CD4-positive, CD25-positive, alpha-beta regulatory T cell (primary cell): ENCODE data around the gene GFRA4. TPM values are rescaled to one million over a fixed set of nuclear protein-coding genes. Genes with fewer than 3 reads are reported as not detected.
A peak's percentile ranks its signal among the peaks of the same experiment; 100 is the strongest.

ENCODE experiments used
- ATAC-seq, 2 donors: fragments of 150-1000 bp; cut with Tn5 transposase; one replicate each; pipeline ENCODE4 v1.10.0; 2021; ENCODE audit warnings: low read depth in 2 of 2, moderate number of reproducible peaks in 2 of 2, moderate library complexity in 1 of 2
- DNase-seq, 3 donors: peaks; one replicate each; pipeline versions ENCODE4 v3.0.0 to v3.0.0-alpha.2; 2012 to 2022; ENCODE audit warnings: mixed read lengths in 1 of 3
- H3K27ac ChIP-seq: one replicate; pipeline ENCODE4 v1.7.0; 2013; ENCODE audit warnings: mild to moderate bottlenecking, low read length; ENCODE audit not compliant: insufficient read depth, poor library complexity, severe bottlenecking
- H3K27me3 ChIP-seq: one replicate; pipeline ENCODE4 v1.7.0; 2013; ENCODE audit warnings: low read length; ENCODE audit not compliant: control insufficient read depth, insufficient read depth
- H3K36me3 ChIP-seq: one replicate; pipeline ENCODE4 v1.7.0; 2013; ENCODE audit warnings: mild to moderate bottlenecking, low read length, moderate library complexity; ENCODE audit not compliant: control insufficient read depth, insufficient read depth
- H3K4me1 ChIP-seq: 2 replicates; pipeline ENCODE4 v1.7.0; 2013; ENCODE audit warnings: mild to moderate bottlenecking, low read length; ENCODE audit not compliant: insufficient read depth, control insufficient read depth, poor library complexity, severe bottlenecking
- H3K4me3 ChIP-seq: one replicate; pipeline ENCODE4 v1.7.0; 2013; ENCODE audit warnings: low read depth, mild to moderate bottlenecking, low read length, moderate library complexity
- H3K9me3 ChIP-seq, 2 experiments: 1 replicate in 1 of 2; 2 replicates in 1 of 2; pipeline ENCODE4 v1.7.0; 2013; ENCODE audit warnings: low read length in 2 of 2, mild to moderate bottlenecking in 1 of 2, moderate library complexity in 1 of 2; ENCODE audit not compliant: control insufficient read depth in 2 of 2
- H3K27ac Mint-ChIP-seq, 3 donors: one replicate each; pipeline ENCODE4 v1.8.0; 2020 to 2022; ENCODE audit warnings: mild to moderate bottlenecking in 3 of 3, mixed read lengths in 3 of 3, moderate library complexity in 2 of 3
- H3K27me3 Mint-ChIP-seq: one replicate; pipeline ENCODE4 v1.8.0; 2022; ENCODE audit warnings: mild to moderate bottlenecking, mixed read lengths
- H3K36me3 Mint-ChIP-seq: one replicate; pipeline ENCODE4 v1.8.0; 2020; ENCODE audit warnings: mixed read lengths
- H3K4me1 Mint-ChIP-seq, 4 donors: one replicate each; pipeline ENCODE4 v1.8.0; 2020 to 2022; ENCODE audit warnings: mixed read lengths in 4 of 4, mild to moderate bottlenecking in 1 of 4
- H3K4me3 Mint-ChIP-seq, 4 donors: one replicate each; pipeline ENCODE4 v1.8.0; 2020 to 2022; ENCODE audit warnings: mild to moderate bottlenecking in 4 of 4, mixed read lengths in 4 of 4, moderate library complexity in 3 of 4
- H3K9me3 Mint-ChIP-seq, 7 donors: one replicate each; pipeline ENCODE4 v1.8.0; 2020 to 2022; ENCODE audit warnings: mixed read lengths in 7 of 7, mild to moderate bottlenecking in 3 of 7, moderate library complexity in 2 of 7
- polyA plus RNA-seq, 4 donors: library from polyadenylated mRNA; unstranded; fragments of 300-500 nt; fragmentation: Illumina TruSeq; gene quantifications; one replicate each; pipeline ENCODE4 v1.2.3, GENCODE V29; 2021
- total RNA-seq: library from RNA; stranded (reverse); gene quantifications from one replicate; pipeline ENCODE4 v1.2.3, GENCODE V29; 2022

GFRA4 gene
- total and polyA plus RNA-seq, 5 donors from 2014 or later, result not detected

DNA sequence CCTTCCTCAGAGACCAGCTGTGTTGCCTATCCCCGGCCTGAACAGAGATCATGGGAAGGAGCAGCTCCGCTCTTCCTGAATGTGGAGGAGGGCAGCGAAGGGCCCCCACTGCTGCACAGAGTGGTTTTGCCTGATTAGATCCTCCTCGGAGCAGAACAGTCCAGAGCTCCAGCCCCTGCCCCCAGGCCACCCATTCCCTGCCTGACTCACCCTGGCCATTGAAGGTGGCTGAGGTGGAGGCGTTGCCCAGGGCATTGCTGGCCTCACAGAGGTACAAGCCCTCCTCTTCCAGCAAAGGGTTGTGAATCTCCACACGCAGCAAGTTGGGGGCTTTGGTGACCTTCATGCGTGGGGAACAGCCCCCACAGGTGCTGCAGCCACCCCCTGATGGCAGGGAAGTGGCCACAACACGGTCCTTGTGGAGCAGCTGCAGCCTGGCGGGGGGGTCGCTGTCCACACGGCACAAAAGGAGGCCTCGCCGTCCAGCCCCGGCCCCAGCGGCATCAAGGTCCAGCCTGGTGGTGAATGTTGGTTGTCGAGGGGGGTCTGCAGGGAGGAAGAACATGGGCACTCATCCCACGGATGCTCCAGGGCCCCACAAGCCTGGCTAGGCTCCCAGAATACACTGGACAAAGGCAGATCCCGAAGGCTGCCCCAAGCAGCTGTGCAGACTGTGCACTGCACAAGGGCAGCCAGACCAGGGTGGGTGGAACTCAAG is 34.5 kb upstream of the GFRA4 start:
- Histone ChIP-seq H3K9me3 (peaks cover 0 to 3% of the 10 kb centered on the region in 2 experiments), H3K27me3 (no peaks in the 10 kb centered on the region), H3K4me1 (no peaks in the 10 kb centered on the region), H3K4me3 (no peak overlapping the region), H3K27ac (no peak overlapping the region), H3K36me3 (no peaks in the 10 kb centered on the region)
- H3K36me3 Mint-ChIP-seq, result no peaks in the 10 kb centered on the region
- ATAC-seq (no peak), DNase-seq (no peak)
- no peak overlapping the region for H3K27ac Mint-ChIP-seq
- no peaks in the 10 kb centered on the region for H3K4me1 Mint-ChIP-seq
- no peak overlapping the region for H3K4me3 Mint-ChIP-seq
- H3K9me3 Mint-ChIP-seq, result no peaks in the 10 kb centered on the region
- peaks cover 4% of the 10 kb centered on the region for H3K27me3 Mint-ChIP-seq

DNA sequence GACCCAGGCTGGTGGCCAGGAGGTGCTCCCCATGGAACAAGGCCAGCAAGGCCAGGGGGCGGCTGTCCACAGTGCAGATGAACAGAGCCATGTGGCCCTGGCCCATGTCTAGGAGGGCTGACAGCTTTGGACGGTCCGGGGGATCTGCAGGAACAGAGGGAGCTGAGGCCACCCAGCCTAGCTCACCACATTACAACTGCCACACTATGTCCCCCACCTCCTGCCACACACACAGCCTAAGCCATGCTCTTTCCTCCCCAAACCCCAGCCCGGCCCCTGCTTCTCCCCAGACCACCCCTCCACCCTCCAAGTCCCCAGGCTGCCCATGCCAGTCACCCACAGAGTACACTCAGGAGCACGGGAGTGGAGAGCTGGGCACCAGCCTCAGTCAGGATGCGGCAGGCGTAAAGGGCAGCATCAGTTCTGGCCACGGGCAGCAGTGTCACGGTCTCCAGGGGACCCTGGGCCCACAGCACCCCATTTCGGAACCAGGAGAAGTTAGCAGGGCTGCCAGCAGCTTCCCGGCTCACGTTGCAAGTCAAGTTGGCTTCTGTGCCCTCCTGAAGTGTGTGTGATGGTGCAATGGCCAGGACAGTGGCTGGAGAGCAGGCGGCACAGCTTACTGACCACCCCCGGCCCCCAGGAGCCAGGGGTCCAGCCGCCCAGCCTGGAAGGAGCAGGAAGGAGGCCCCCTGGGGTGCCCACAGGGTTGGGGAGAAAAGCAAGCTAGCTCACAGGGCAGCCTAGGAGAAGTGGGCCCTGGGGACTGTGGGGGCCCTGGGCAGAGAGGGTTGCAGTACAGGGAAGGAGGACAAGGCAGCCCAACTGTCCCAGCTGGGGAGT is 33.8 kb upstream of the GFRA4 start:
- H3K27me3 Mint-ChIP-seq, result peaks cover 4% of the 10 kb centered on the region
- H3K36me3 Mint-ChIP-seq, result no peaks in the 10 kb centered on the region
- no peaks in the 10 kb centered on the region for H3K4me1 ChIP-seq
- H3K27ac Mint-ChIP-seq, result no peak overlapping the region
- no peaks in the 10 kb centered on the region for H3K4me1 Mint-ChIP-seq
- no peak overlapping the region for H3K4me3 ChIP-seq
- H3K9me3 ChIP-seq, result peaks cover 0 to 3% of the 10 kb centered on the region in 2 experiments
- ATAC-seq, result no peak
- DNase-seq, result no peak
- no peaks in the 10 kb centered on the region for H3K36me3 ChIP-seq
- H3K27me3 ChIP-seq, result no peaks in the 10 kb centered on the region
- H3K4me3 Mint-ChIP-seq, result no peak overlapping the region
- no peaks in the 10 kb centered on the region for H3K9me3 Mint-ChIP-seq
- no peak overlapping the region for H3K27ac ChIP-seq

DNA sequence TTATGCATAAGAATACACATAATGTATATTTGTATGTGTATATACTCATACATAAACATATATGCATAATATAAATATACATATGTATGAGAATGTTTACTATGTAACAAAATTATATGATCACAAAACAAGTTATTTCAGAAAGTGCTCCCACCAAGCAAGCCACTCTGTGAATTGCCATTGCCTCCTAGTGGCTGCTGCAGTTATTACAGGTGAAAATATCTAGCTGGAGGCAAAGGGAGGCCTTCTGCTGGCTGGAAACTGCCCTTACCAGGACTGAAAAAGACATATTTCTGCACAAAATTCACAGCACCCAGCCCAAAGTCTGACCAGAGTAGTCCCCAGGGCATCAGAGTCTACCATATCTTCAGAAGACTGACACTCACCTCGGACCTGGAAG is 33.0 kb upstream of the GFRA4 start:
- Histone ChIP-seq H3K4me3 (no peak overlapping the region), H3K9me3 (peaks cover 0 to 3% of the 10 kb centered on the region in 2 experiments), H3K4me1 (no peaks in the 10 kb centered on the region), H3K27ac (no peak overlapping the region), H3K36me3 (no peaks in the 10 kb centered on the region), H3K27me3 (no peaks in the 10 kb centered on the region)
- no peak for ATAC-seq
- peak in 1 of 3 donors; percentile 19 for DNase-seq
- H3K9me3 Mint-ChIP-seq, result no peaks in the 10 kb centered on the region
- no peak overlapping the region for H3K27ac Mint-ChIP-seq
- peaks cover 4% of the 10 kb centered on the region for H3K27me3 Mint-ChIP-seq
- H3K4me3 Mint-ChIP-seq, result no peak overlapping the region
- H3K36me3 Mint-ChIP-seq, result no peaks in the 10 kb centered on the region
- H3K4me1 Mint-ChIP-seq, result no peaks in the 10 kb centered on the region

GRCh38 chr20:3694864-3695263 is 31.7 kb upstream of the GFRA4 start:
- H3K4me1 Mint-ChIP-seq, result no peaks in the 10 kb centered on the region
- no peak for ATAC-seq
- no peaks in the 10 kb centered on the region for H3K36me3 Mint-ChIP-seq
- no peaks in the 10 kb centered on the region for H3K27me3 ChIP-seq
- peaks cover 4% of the 10 kb centered on the region for H3K27me3 Mint-ChIP-seq
- no peak overlapping the region for H3K27ac ChIP-seq
- no peaks in the 10 kb centered on the region for H3K9me3 Mint-ChIP-seq
- no peak for DNase-seq
- H3K4me3 Mint-ChIP-seq, result no peak overlapping the region
- no peaks in the 10 kb centered on the region for H3K4me1 ChIP-seq
- H3K4me3 ChIP-seq, result no peak overlapping the region
- no peak overlapping the region for H3K27ac Mint-ChIP-seq
- peaks cover 0 to 3% of the 10 kb centered on the region in 2 experiments for H3K9me3 ChIP-seq
- H3K36me3 ChIP-seq, result no peaks in the 10 kb centered on the region

GRCh38 chr20:3693376-3693775 is 30.2 kb upstream of the GFRA4 start:
- Histone ChIP-seq H3K4me3 (no peak overlapping the region), H3K27me3 (no peaks in the 10 kb centered on the region), H3K4me1 (no peaks in the 10 kb centered on the region), H3K27ac (no peak overlapping the region), H3K9me3 (peaks cover 0 to 3% of the 10 kb centered on the region in 2 experiments), H3K36me3 (no peaks in the 10 kb centered on the region)
- Mint-ChIP-seq H3K4me1 (no peaks in the 10 kb centered on the region), H3K9me3 (no peaks in the 10 kb centered on the region), H3K36me3 (no peaks in the 10 kb centered on the region), H3K27ac (no peak overlapping the region), H3K4me3 (no peak overlapping the region), H3K27me3 (no peaks in the 10 kb centered on the region)
- ATAC-seq (no peak), DNase-seq (no peak)

DNA sequence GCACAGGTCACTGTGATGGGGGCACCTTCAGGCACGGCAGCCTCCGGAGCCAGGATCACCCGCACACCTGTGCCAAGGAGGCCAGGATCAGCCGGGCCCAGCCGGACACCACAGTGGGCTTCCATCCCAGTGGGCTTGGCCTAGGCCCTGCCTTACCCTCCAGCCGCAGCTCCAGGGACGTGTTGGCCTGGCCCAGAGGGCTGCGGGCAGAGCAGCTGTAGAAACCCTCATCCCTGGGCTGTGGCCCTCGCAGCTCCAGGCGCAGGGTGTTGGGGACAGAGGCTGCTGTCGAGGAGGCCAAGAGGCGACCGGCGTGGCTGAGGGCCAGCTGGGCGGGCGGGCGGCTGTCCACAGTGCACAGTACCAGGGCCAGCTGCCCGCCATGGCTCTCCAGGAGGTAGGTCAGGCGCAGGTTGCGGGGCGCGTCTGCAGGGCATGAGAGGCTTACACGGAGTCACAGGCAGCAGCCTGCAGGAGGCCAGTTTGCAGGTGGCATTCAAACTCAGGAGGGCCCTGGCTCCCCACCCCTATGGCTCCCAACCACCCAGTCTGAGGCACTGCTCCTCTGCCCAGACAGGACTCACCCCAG is 29.6 kb upstream of the GFRA4 start:
- Histone ChIP-seq H3K4me3 (no peak overlapping the region), H3K36me3 (no peaks in the 10 kb centered on the region), H3K27ac (no peak overlapping the region), H3K4me1 (no peaks in the 10 kb centered on the region), H3K9me3 (peaks cover 0 to 3% of the 10 kb centered on the region in 2 experiments), H3K27me3 (no peaks in the 10 kb centered on the region)
- H3K36me3 Mint-ChIP-seq, result no peaks in the 10 kb centered on the region
- peaks cover 4% of the 10 kb centered on the region for H3K27me3 Mint-ChIP-seq
- peaks cover 0 to 2% (median 0%) of the 10 kb centered on the region in 4 donors for H3K4me1 Mint-ChIP-seq
- no peak overlapping the region for H3K4me3 Mint-ChIP-seq
- ATAC-seq (no peak), DNase-seq (no peak)
- no peaks in the 10 kb centered on the region for H3K9me3 Mint-ChIP-seq
- no peak overlapping the region for H3K27ac Mint-ChIP-seq

- no peaks in the 10 kb centered on the region for H3K27me3 ChIP-seq
- H3K4me1 Mint-ChIP-seq, result peaks cover 0 to 2% (median 0%) of the 10 kb centered on the region in 4 donors
- no peaks in the 10 kb centered on the region for H3K36me3 Mint-ChIP-seq
- no peaks in the 10 kb centered on the region for H3K4me1 ChIP-seq
- ATAC-seq (no peak), DNase-seq (no peak)
- no peak overlapping the region for H3K4me3 Mint-ChIP-seq
- peaks cover 4% of the 10 kb centered on the region for H3K27me3 Mint-ChIP-seq
- no peaks in the 10 kb centered on the region for H3K9me3 Mint-ChIP-seq
- H3K27ac ChIP-seq, result no peak overlapping the region
- H3K4me3 ChIP-seq, result no peak overlapping the region
- H3K9me3 ChIP-seq, result peaks cover 0 to 3% of the 10 kb centered on the region in 2 experiments
- H3K27ac Mint-ChIP-seq, result no peak overlapping the region
- no peaks in the 10 kb centered on the region for H3K36me3 ChIP-seq
Observed at GRCh38 chr20:3691897-3692296, 28.7 kb upstream of the GFRA4 start.
